HepG2 (cell line): Measurements from ENCODE around the gene MACROD2. TPM values are rescaled to one million over a fixed set of nuclear protein-coding genes. Genes with fewer than 3 reads are reported as not detected.

ENCODE experiments used
- ATAC-seq: fragments of 200-7000 bp; cut with Tn5 transposase; 3 replicates; pipeline ENCODE4 v1.9.1; 2020; ENCODE audit warnings: mild to moderate bottlenecking, moderate library complexity
- BruUV-seq: library from RNA; stranded (reverse); fragments of 400-500 nt; replicated peaks from 2 replicates; lab custom pipeline; 2021; lab: Mats Ljungman, UMichigan
- CTCF ChIA-PET: fragments of 300-600 bp; formaldehyde crosslinking; extraction: SDS; loops from one replicate; lab custom pipeline; 2021; ENCODE audit warnings: low total read pairs, inconsistent platforms, low intra/inter-chr PET ratio; lab: Yijun Ruan, JAX
- POLR2A ChIA-PET: fragments of 350-600 bp; sonication (Branson Sonifier 250); formaldehyde crosslinking; loops from one replicate; lab custom pipeline; 2020; ENCODE audit warnings: antibody characterized with exemption, inconsistent platforms; lab: Yijun Ruan, JAX
- DNase-seq: peaks from one replicate; pipeline ENCODE4 v3.0.0-alpha.2; 2015; ENCODE audit warnings: low spot score
- FAIRE-seq: peaks from 3 replicates; lab custom pipeline; 2011; peaks lifted over from hg19 to GRCh38; lab: Jason Lieb, UNC
- H2AFZ ChIP-seq: one replicate; pipeline ENCODE4 v1.6.1; 2011; ENCODE audit warnings: low read length, inconsistent platforms
- H3K27ac ChIP-seq: fragments of 300-600 bp; 3 replicates; pipeline ENCODE4 v1.8.0; 2011; ENCODE audit warnings: mixed run types, mild to moderate bottlenecking, mixed read lengths, low read length, inconsistent platforms; ENCODE audit not compliant: insufficient read depth; ENCODE audit errors: extremely low read length
- H3K27me3 ChIP-seq, 2 experiments: fragments of 200-600 bp in 1 of 2; 2 replicates in 1 of 2; 3 replicates in 1 of 2; pipeline versions ENCODE4 v1.6.0 to v1.8.0; 2011; ENCODE audit warnings: low read length in 2 of 2, mild to moderate bottlenecking in 2 of 2, moderate library complexity in 2 of 2, inconsistent platforms in 1 of 2; ENCODE audit not compliant: insufficient read depth in 2 of 2, control insufficient read depth in 1 of 2
- H3K36me3 ChIP-seq, 2 experiments: fragments of 200-600 bp in 1 of 2; replicated peaks in 1 of 2; 2 replicates in 1 of 2; 3 replicates in 1 of 2; pipeline versions ENCODE4 v1.5.1 to v1.8.0; 2011; ENCODE audit warnings: low read length in 2 of 2, inconsistent platforms in 1 of 2; ENCODE audit not compliant: insufficient read depth in 2 of 2, control insufficient read depth in 1 of 2
- H3K4me1 ChIP-seq: 2 replicates; pipeline ENCODE4 v1.5.1; 2012; ENCODE audit warnings: low read length, inconsistent platforms; ENCODE audit not compliant: insufficient read depth
- H3K4me2 ChIP-seq: 2 replicates; pipeline ENCODE4 v1.6.0; 2011; ENCODE audit warnings: low read depth, low read length, inconsistent platforms
- H3K4me3 ChIP-seq, 3 experiments: fragments of 200-600 bp in 1 of 3; sonication (generic), shearing (Covaris generic) in 1 of 3; replicated peaks in 1 of 3; 2 replicates each; pipeline ENCODE4 v1.5.1; 2011 to 2016; ENCODE audit warnings: low read length in 3 of 3, inconsistent platforms in 2 of 3, low read depth in 2 of 3, mild to moderate bottlenecking in 2 of 3, control low read depth in 1 of 3, mixed read lengths in 1 of 3; ENCODE audit not compliant: insufficient read depth in 1 of 3
- H3K79me2 ChIP-seq: one replicate; pipeline ENCODE4 v1.6.1; 2011; ENCODE audit warnings: low read length, inconsistent platforms; ENCODE audit not compliant: insufficient read depth
- H3K9ac ChIP-seq: 2 replicates; pipeline ENCODE4 v1.6.0; 2011; ENCODE audit warnings: mild to moderate bottlenecking, low read depth, low read length, inconsistent platforms; ENCODE audit not compliant: insufficient read depth
- H3K9me3 ChIP-seq: 2 replicates; pipeline ENCODE4 v1.5.1; 2012; ENCODE audit warnings: mild to moderate bottlenecking, low read length
- H4K20me1 ChIP-seq: 2 replicates; pipeline ENCODE4 v1.6.0; 2011; ENCODE audit warnings: inconsistent platforms, mild to moderate bottlenecking, low read length, moderate library complexity; ENCODE audit not compliant: insufficient read depth
- ARNT ChIP-seq: fragments of 450-650 bp; IDR thresholded peaks from 2 replicates; pipeline ENCODE4 v1.6.1; 2017
- KMT2B ChIP-seq: IDR thresholded peaks from 2 replicates; pipeline ENCODE4 v1.6.1; 2016; ENCODE audit warnings: missing genetic modification reagents, missing compliant biosample characterization
- NFE2 ChIP-seq: sonication (generic); formaldehyde crosslinking; IDR thresholded peaks from 2 replicates; pipeline ENCODE4 v1.4.0; 2020; ENCODE audit warnings: missing genetic modification reagents
- ZFP41 ChIP-seq: sonication (generic); formaldehyde crosslinking; IDR thresholded peaks from 2 replicates; pipeline ENCODE4 v1.4.0; 2020; ENCODE audit warnings: mild to moderate bottlenecking, missing genetic modification reagents, borderline replicate concordance
- ZMYM4 ChIP-seq: sonication (generic); formaldehyde crosslinking; IDR thresholded peaks from 2 replicates; pipeline ENCODE4 v1.8.1; 2023; ENCODE audit warnings: mild to moderate bottlenecking, missing genetic modification reagents
- ZNF501 ChIP-seq: sonication (generic); formaldehyde crosslinking; IDR thresholded peaks from 2 replicates; pipeline ENCODE4 v1.5.1; 2020; ENCODE audit warnings: mild to moderate bottlenecking, moderate library complexity, missing genetic modification reagents
- ZNF761 ChIP-seq: sonication (generic); formaldehyde crosslinking; conservative IDR thresholded peaks from 2 replicates; pipeline ENCODE4 v1.4.0; 2020; ENCODE audit warnings: mild to moderate bottlenecking, missing genetic modification reagents
- ZNF879 ChIP-seq: sonication (generic); formaldehyde crosslinking; IDR thresholded peaks from 2 replicates; pipeline ENCODE4 v1.8.1; 2023; ENCODE audit warnings: missing genetic modification reagents
- WGBS: methylation state at CpG from one replicate; pipeline ENCODE4 v1.1.6; 2017; ENCODE audit warnings: low lambda C conversion rate; 5-methylcytosine and 5-hydroxymethylcytosine counted together
- in situ Hi-C: cut with HindIII; loops from 2 replicates; pipeline ENCODE4 v1.10.0; 2017; ENCODE audit warnings: low pct_unique_long_range_greater_than_20kb; ENCODE audit not compliant: extremely low pct_ligation_motif_present
- intact Hi-C: fragments of 100-400 bp; cut with micrococcal nuclease; formaldehyde crosslinking; loops from one replicate; pipeline ENCODE4 v1.10.0; 2022; ENCODE audit not compliant: unreplicated experiment
- polyA plus RNA-seq, 8 experiments: library from polyadenylated mRNA; depleted of rRNA in 3 of 8; stranded (reverse) in 7 of 8; unstranded in 1 of 8; fragments of >200 nt; fragmentation: Illumina TruSeq in 4 of 8; extraction: Trizol in 4 of 8; gene quantifications; 2 replicates each; pipeline versions ENCODE4 v1.2.1 to v1.2.3, GENCODE V29; 2011 to 2016; ENCODE audit warnings: low read depth in 4 of 8, missing spikeins in 1 of 8, mixed read lengths in 1 of 8; ENCODE audit not compliant: insufficient read depth in 1 of 8
- total RNA-seq, 5 experiments: library from RNA; depleted of rRNA; stranded (reverse); fragments of >200 nt; fragmentation: Illumina TruSeq; extraction: Trizol; gene quantifications; 2 replicates each; pipeline ENCODE4 v1.2.3, GENCODE V29; 2016; ENCODE audit warnings: low read depth in 1 of 5
- TF ChIP-seq, protein P1 (sequence below): sonication (generic); formaldehyde crosslinking; IDR thresholded peaks from 2 replicates; pipeline ENCODE4 v1.5.1; 2020; ENCODE audit warnings: mild to moderate bottlenecking, missing genetic modification reagents, moderate library complexity
- TF ChIP-seq, protein P2 (sequence below): sonication (generic); formaldehyde crosslinking; IDR thresholded peaks from 2 replicates; pipeline ENCODE4 v1.5.1; 2020; ENCODE audit warnings: mild to moderate bottlenecking, missing genetic modification reagents, moderate library complexity
- TF ChIP-seq, protein P3 (sequence below): sonication (generic); formaldehyde crosslinking; IDR thresholded peaks from 2 replicates; pipeline ENCODE4 v1.4.0; 2020; ENCODE audit warnings: mild to moderate bottlenecking, missing genetic modification reagents
- TF ChIP-seq, protein P4 (sequence below): IDR thresholded peaks from 2 replicates; pipeline ENCODE4 v1.6.1; 2016
- TF ChIP-seq, protein P5 (sequence below): sonication (generic); formaldehyde crosslinking; IDR thresholded peaks from 2 replicates; pipeline ENCODE4 v1.9.0; 2021; ENCODE audit warnings: missing genetic modification reagents, mild to moderate bottlenecking, borderline replicate concordance

MACROD2 gene
- total and polyA plus RNA-seq, 2 of the 13 experiments (the other 11 are each of a cell fraction or from before 2014, with no cell fraction given), result 0.13 to 0.51 TPM

DNA sequence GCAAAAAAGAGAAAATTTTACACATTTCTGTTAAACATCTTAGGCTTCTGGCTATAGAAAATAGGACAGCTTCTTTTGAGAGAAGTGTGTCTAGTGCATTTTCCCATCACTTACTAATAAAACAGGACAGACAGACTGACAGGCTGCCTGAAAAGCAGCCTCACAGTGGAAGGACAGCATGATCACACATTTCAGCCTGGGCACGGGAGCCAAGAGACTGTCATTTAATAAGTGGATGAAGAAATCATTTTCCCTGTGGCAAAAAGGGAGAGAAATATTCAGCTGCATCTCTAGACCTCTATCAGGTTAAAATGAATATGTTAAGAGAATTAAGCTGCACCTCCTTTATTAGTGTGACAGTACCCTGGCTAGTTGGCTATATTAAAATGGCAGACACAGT lies 1617.5 kb downstream of the MACROD2 start:
- no peaks in the 10 kb centered on the region for H3K36me3 ChIP-seq
- H2AFZ ChIP-seq, result no peak overlapping the region
- DNase-seq, result no peak
- in situ Hi-C loops, result no loop called here
- no peaks in the 10 kb centered on the region for H3K79me2 ChIP-seq
- no peak overlapping the region for H3K4me2 ChIP-seq
- H3K4me3 ChIP-seq, result no peak overlapping the region
- H4K20me1 ChIP-seq, result no peaks in the 10 kb centered on the region
- no peak for ATAC-seq
- no peaks in the 10 kb centered on the region for H3K27me3 ChIP-seq
- no TSS peak for BruUV-seq
- no peaks in the 10 kb centered on the region for H3K4me1 ChIP-seq
- FAIRE-seq, result no peak
- H3K9ac ChIP-seq, result no peak overlapping the region
- intact Hi-C loops, result no loop called here
- no peak for TF ChIP-seq ZMYM4 (CRISPR knock-in tag)
- TF ChIP-seq, protein P1, sequence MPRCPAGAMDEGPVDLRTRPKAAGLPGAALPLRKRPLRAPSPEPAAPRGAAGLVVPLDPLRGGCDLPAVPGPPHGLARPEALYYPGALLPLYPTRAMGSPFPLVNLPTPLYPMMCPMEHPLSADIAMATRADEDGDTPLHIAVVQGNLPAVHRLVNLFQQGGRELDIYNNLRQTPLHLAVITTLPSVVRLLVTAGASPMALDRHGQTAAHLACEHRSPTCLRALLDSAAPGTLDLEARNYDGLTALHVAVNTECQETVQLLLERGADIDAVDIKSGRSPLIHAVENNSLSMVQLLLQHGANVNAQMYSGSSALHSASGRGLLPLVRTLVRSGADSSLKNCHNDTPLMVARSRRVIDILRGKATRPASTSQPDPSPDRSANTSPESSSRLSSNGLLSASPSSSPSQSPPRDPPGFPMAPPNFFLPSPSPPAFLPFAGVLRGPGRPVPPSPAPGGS (CRISPR knock-in tag), result no peak
- TF ChIP-seq, protein P2, sequence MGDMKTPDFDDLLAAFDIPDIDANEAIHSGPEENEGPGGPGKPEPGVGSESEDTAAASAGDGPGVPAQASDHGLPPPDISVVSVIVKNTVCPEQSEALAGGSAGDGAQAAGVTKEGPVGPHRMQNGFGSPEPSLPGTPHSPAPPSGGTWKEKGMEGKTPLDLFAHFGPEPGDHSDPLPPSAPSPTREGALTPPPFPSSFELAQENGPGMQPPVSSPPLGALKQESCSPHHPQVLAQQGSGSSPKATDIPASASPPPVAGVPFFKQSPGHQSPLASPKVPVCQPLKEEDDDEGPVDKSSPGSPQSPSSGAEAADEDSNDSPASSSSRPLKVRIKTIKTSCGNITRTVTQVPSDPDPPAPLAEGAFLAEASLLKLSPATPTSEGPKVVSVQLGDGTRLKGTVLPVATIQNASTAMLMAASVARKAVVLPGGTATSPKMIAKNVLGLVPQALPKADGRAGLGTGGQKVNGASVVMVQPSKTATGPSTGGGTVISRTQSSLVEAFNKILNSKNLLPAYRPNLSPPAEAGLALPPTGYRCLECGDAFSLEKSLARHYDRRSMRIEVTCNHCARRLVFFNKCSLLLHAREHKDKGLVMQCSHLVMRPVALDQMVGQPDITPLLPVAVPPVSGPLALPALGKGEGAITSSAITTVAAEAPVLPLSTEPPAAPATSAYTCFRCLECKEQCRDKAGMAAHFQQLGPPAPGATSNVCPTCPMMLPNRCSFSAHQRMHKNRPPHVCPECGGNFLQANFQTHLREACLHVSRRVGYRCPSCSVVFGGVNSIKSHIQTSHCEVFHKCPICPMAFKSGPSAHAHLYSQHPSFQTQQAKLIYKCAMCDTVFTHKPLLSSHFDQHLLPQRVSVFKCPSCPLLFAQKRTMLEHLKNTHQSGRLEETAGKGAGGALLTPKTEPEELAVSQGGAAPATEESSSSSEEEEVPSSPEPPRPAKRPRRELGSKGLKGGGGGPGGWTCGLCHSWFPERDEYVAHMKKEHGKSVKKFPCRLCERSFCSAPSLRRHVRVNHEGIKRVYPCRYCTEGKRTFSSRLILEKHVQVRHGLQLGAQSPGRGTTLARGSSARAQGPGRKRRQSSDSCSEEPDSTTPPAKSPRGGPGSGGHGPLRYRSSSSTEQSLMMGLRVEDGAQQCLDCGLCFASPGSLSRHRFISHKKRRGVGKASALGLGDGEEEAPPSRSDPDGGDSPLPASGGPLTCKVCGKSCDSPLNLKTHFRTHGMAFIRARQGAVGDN (CRISPR knock-in tag), result no peak
- TF ChIP-seq, protein P3, sequence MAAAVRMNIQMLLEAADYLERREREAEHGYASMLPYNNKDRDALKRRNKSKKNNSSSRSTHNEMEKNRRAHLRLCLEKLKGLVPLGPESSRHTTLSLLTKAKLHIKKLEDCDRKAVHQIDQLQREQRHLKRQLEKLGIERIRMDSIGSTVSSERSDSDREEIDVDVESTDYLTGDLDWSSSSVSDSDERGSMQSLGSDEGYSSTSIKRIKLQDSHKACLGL, result no peak
- TF ChIP-seq ZNF761 (CRISPR knock-in tag), result no peak
- TF ChIP-seq KMT2B (CRISPR knock-in tag), result no peak
- TF ChIP-seq, protein P4, sequence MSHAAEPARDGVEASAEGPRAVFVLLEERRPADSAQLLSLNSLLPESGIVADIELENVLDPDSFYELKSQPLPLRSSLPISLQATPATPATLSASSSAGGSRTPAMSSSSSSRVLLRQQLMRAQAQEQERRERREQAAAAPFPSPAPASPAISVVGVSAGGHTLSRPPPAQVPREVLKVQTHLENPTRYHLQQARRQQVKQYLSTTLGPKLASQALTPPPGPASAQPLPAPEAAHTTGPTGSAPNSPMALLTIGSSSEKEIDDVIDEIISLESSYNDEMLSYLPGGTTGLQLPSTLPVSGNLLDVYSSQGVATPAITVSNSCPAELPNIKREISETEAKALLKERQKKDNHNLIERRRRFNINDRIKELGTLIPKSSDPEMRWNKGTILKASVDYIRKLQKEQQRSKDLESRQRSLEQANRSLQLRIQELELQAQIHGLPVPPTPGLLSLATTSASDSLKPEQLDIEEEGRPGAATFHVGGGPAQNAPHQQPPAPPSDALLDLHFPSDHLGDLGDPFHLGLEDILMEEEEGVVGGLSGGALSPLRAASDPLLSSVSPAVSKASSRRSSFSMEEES (CRISPR knock-in tag), result no peak
- no peak for TF ChIP-seq ARNT
- no peak for TF ChIP-seq ZNF501 (CRISPR knock-in tag)
- no peak for TF ChIP-seq ZFP41 (CRISPR knock-in tag)
- no peak for TF ChIP-seq ZNF879
- TF ChIP-seq, protein P5, sequence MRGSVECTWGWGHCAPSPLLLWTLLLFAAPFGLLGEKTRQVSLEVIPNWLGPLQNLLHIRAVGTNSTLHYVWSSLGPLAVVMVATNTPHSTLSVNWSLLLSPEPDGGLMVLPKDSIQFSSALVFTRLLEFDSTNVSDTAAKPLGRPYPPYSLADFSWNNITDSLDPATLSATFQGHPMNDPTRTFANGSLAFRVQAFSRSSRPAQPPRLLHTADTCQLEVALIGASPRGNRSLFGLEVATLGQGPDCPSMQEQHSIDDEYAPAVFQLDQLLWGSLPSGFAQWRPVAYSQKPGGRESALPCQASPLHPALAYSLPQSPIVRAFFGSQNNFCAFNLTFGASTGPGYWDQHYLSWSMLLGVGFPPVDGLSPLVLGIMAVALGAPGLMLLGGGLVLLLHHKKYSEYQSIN (CRISPR knock-in tag), result no peak
- no peak for TF ChIP-seq NFE2 (CRISPR knock-in tag)
- ChIA-PET POLR2A (no interaction called here), CTCF (no interaction called here)
- peaks cover 100% of the 10 kb centered on the region for H3K9me3 ChIP-seq
- 0% methylated on average over 1 of the region's 1 CpG for WGBS
- H3K27ac ChIP-seq, result no peak overlapping the region
